BJ (cell line): ENCODE measurements around the gene GTPBP4. TPM values are rescaled to one million over a fixed set of nuclear protein-coding genes. Genes with fewer than 3 reads are reported as not detected.

Experiments
- CTCF ChIA-PET: fragments of 350-600 bp; formaldehyde crosslinking; extraction: SDS; loops from one replicate; lab custom pipeline; 2021; ENCODE audit warnings: antibody characterized with exemption, inconsistent platforms; lab: Yijun Ruan, JAX
- POLR2A ChIA-PET: fragments of 300-600 bp; sonication (Branson Sonifier 250); formaldehyde crosslinking; extraction: SDS; loops from one replicate; lab custom pipeline; 2021; ENCODE audit warnings: antibody characterized with exemption; lab: Charles Lee
- DNase-seq: peaks from one replicate; pipeline ENCODE4 v3.0.0-alpha.2; 2011; ENCODE audit warnings: low read depth
- H3K27me3 ChIP-seq: 2 replicates; pipeline ENCODE4 v1.6.0; 2011; ENCODE audit warnings: low read length; ENCODE audit not compliant: control insufficient read depth, insufficient read depth
- H3K36me3 ChIP-seq: 2 replicates; pipeline ENCODE4 v1.5.1; 2011; ENCODE audit warnings: low read length; ENCODE audit not compliant: control insufficient read depth, insufficient read depth
- H3K4me3 ChIP-seq: 2 replicates; pipeline ENCODE4 v1.5.1; 2011; ENCODE audit warnings: low read depth, mild to moderate bottlenecking, control low read depth, low read length
- CTCF ChIP-seq: IDR thresholded peaks from 2 replicates; pipeline ENCODE4 v1.5.1; 2011; ENCODE audit warnings: low read depth, mild to moderate bottlenecking, control low read depth, inconsistent platforms, low read length, moderate library complexity; ENCODE audit not compliant: insufficient read depth
- polyA plus RNA-seq: library from polyadenylated mRNA; depleted of rRNA; stranded (reverse); fragments of >200 nt; gene quantifications from 2 replicates; pipeline ENCODE4 v1.2.3, GENCODE V29; 2011

Gene GTPBP4
- polyA plus RNA-seq, 1 experiment, result 17.3 TPM

GRCh38 chr10:945778-946177 lies 42.5 kb upstream of the GTPBP4 start:
- Histone ChIP-seq H3K4me3 (no peak overlapping the region), H3K36me3 (no peaks in the 10 kb centered on the region), H3K27me3 (0 out of 2 replicates have a peak, but pooled peaks cover under 1% of the 10 kb centered on the region)
- CTCF ChIA-PET, result no interaction called here
- no peak for TF ChIP-seq CTCF
- DNase-seq, result no peak
- POLR2A ChIA-PET, result no interaction called here

- TF ChIP-seq CTCF, result no peak
- CTCF ChIA-PET, result no interaction called here
- Histone ChIP-seq H3K4me3 (no peak overlapping the region), H3K27me3 (peaks cover 5% of the 10 kb centered on the region), H3K36me3 (no peaks in the 10 kb centered on the region)
- POLR2A ChIA-PET, result no interaction called here
- no peak for DNase-seq
Measured at GRCh38 chr10:947051-947450, 41.2 kb upstream of the GTPBP4 start.

- ChIA-PET CTCF (no interaction called here), POLR2A (no interaction called here)
- Histone ChIP-seq H3K4me3 (no peak overlapping the region), H3K27me3 (peaks cover 5% of the 10 kb centered on the region), H3K36me3 (no peaks in the 10 kb centered on the region)
- DNase-seq, result no peak
- TF ChIP-seq CTCF, result no peak
Measured at GRCh38 chr10:947881-948280, 40.4 kb upstream of the GTPBP4 start.

- POLR2A ChIA-PET, result no interaction called here
- CTCF ChIA-PET, result interaction anchor here (0.8 kb wide), 1 partner anchor 44 kb away, joined by 3 read pairs; no protein-coding TSS in a partner anchor
- no peak overlapping the region for H3K4me3 ChIP-seq
- no peak for DNase-seq
- no peaks in the 10 kb centered on the region for H3K36me3 ChIP-seq
- no peak for TF ChIP-seq CTCF
- H3K27me3 ChIP-seq, result peaks cover 5% of the 10 kb centered on the region
Measured at GRCh38 chr10:948347-948746, 39.9 kb upstream of the GTPBP4 start.

- H3K36me3 ChIP-seq, result no peaks in the 10 kb centered on the region
- no peak overlapping the region for H3K4me3 ChIP-seq
- POLR2A ChIA-PET, result no interaction called here
- CTCF ChIA-PET, result no interaction called here
- no peak for TF ChIP-seq CTCF
- peaks cover 10% of the 10 kb centered on the region for H3K27me3 ChIP-seq
- no peak for DNase-seq
Measured at GRCh38 chr10:949446-949845, 38.8 kb upstream of the GTPBP4 start.
